ENCODE measurements around the gene FBRSL1. TPM values are rescaled to one million over a fixed set of nuclear protein-coding genes. Genes with fewer than 3 reads are reported as not detected.

FBRSL1 gene
- total and polyA plus RNA-seq, 4 donors: 2.5 to 35.5 (median 5.6) TPM

- Histone ChIP-seq H3K9me3 (ENCODE audit: control insufficient read depth in 4 of 4, low read length in 3 of 4) (no peaks in the 10 kb centered on the region), H3K36me3 (ENCODE audit: control insufficient read depth in 4 of 4, insufficient read depth in 3 of 4, low read depth in 1 of 4, low read length in 3 of 4) (peaks cover 0 to 3% (median 0%) of the 10 kb centered on the region in 4 donors), H3K27me3 (ENCODE audit: control insufficient read depth in 4 of 4, insufficient read depth in 4 of 4, low read length in 3 of 4) (no peaks in the 10 kb centered on the region), H3K4me1 (ENCODE audit: control insufficient read depth in 4 of 4, insufficient read depth in 4 of 4, low read length in 3 of 4) (peaks cover 0 to 8% (median 2%) of the 10 kb centered on the region in 4 donors), H3K9ac (ENCODE audit: low read depth in 1 of 2, low read length in 2 of 2) (no peak overlapping the region), H3K4me3 (ENCODE audit: low read depth in 1 of 3, low read length in 3 of 3) (no peak overlapping the region), H3K27ac (ENCODE audit: low read depth in 1 of 2, low read length in 2 of 2) (no peak overlapping the region)
- DNase-seq (ENCODE audit: low spot score): no peak
- TF ChIP-seq RXRA (IDR thresholded peaks at IDR 0.05) (no peak), TAF1 (conservative IDR thresholded peaks at IDR 0.05) (no peak), RAD21 (IDR thresholded peaks at IDR 0.05) (no peak)
- 96% methylated on average over 25 of the region's 25 CpGs for WGBS
These were observed 37.4 kb downstream of the FBRSL1 start for GRCh38 chr12:132527186-132527882.

GRCh38 chr12:132527883-132528264 lies 37.9 kb downstream of the FBRSL1 start:
- TF ChIP-seq HNF4A (conservative IDR thresholded peaks at IDR 0.05) (no peak), HNF4G (IDR thresholded peaks at IDR 0.05) (no peak)
- TF ChIP-seq, protein P1, sequence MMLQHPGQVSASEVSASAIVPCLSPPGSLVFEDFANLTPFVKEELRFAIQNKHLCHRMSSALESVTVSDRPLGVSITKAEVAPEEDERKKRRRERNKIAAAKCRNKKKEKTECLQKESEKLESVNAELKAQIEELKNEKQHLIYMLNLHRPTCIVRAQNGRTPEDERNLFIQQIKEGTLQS (IDR thresholded peaks at IDR 0.05): no peak
- TF ChIP-seq, protein P2, sequence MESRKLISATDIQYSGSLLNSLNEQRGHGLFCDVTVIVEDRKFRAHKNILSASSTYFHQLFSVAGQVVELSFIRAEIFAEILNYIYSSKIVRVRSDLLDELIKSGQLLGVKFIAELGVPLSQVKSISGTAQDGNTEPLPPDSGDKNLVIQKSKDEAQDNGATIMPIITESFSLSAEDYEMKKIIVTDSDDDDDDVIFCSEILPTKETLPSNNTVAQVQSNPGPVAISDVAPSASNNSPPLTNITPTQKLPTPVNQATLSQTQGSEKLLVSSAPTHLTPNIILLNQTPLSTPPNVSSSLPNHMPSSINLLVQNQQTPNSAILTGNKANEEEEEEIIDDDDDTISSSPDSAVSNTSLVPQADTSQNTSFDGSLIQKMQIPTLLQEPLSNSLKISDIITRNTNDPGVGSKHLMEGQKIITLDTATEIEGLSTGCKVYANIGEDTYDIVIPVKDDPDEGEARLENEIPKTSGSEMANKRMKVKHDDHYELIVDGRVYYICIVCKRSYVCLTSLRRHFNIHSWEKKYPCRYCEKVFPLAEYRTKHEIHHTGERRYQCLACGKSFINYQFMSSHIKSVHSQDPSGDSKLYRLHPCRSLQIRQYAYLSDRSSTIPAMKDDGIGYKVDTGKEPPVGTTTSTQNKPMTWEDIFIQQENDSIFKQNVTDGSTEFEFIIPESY (IDR thresholded peaks at IDR 0.05): no peak
- Histone ChIP-seq H3K9me3 (ENCODE audit: control insufficient read depth in 4 of 4, low read length in 3 of 4) (no peaks in the 10 kb centered on the region), H3K36me3 (ENCODE audit: control insufficient read depth in 4 of 4, insufficient read depth in 3 of 4, low read depth in 1 of 4, low read length in 3 of 4) (peaks cover 0 to 3% (median 0%) of the 10 kb centered on the region in 4 donors)

DNA sequence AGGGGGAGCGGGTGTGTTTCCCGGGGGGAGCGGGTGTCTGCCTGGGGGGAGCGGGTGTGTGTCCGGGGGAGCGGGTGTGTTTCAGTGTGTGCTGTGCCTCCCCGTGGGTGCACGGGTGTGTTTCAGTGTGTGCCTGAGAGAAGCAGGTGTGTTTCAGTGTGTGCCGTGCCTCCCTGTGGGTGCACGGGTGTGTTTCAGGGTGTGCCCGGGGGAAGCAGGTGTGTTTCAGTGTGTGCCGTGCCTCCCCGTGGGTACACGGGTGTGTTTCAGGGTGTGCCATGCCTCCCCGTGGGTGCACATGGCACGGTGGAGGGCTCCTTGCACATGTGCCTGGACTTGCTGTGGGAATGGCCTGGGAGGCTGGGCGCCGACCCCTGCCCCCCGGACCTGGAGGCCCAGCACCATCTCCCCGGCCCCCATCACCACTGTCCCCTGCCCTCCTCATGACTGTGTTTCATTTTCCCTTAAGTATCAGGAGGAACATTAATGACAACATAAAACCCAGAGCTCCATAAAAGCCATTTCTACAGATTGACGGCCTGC lies 38.7 kb downstream of the FBRSL1 start:
- no peak for DNase-seq (ENCODE audit: low spot score)
- no peak for TF ChIP-seq HNF4A (conservative IDR thresholded peaks at IDR 0.05)
- no peak for TF ChIP-seq RXRA (IDR thresholded peaks at IDR 0.05)
- TF ChIP-seq YY1 (IDR thresholded peaks at IDR 0.05): no peak
- TF ChIP-seq, protein P1 (IDR thresholded peaks at IDR 0.05): no peak
- no peak for TF ChIP-seq TAF1 (conservative IDR thresholded peaks at IDR 0.05)
- Histone ChIP-seq H3K4me3 (ENCODE audit: low read depth in 1 of 3, low read length in 3 of 3) (no peak overlapping the region), H3K36me3 (ENCODE audit: control insufficient read depth in 4 of 4, insufficient read depth in 3 of 4, low read depth in 1 of 4, low read length in 3 of 4) (peaks cover 0 to 3% (median 0%) of the 10 kb centered on the region in 4 donors), H3K9me3 (ENCODE audit: control insufficient read depth in 4 of 4, low read length in 3 of 4) (no peaks in the 10 kb centered on the region), H3K27me3 (ENCODE audit: control insufficient read depth in 4 of 4, insufficient read depth in 4 of 4, low read length in 3 of 4) (no peaks in the 10 kb centered on the region), H3K9ac (ENCODE audit: low read depth in 1 of 2, low read length in 2 of 2) (no peak overlapping the region), H3K4me1 (ENCODE audit: control insufficient read depth in 4 of 4, insufficient read depth in 4 of 4, low read length in 3 of 4) (peaks cover 0 to 2% (median under 1%) of the 10 kb centered on the region in 4 donors), H3K27ac (ENCODE audit: low read depth in 1 of 2, low read length in 2 of 2) (no peak overlapping the region)
- WGBS: 92% methylated on average over 21 of the region's 21 CpGs

More at GRCh38 chr12:132527883-132528264, 37.9 kb downstream of the FBRSL1 start:
- H3K27me3 ChIP-seq (ENCODE audit: control insufficient read depth in 4 of 4, insufficient read depth in 4 of 4, low read length in 3 of 4): no peaks in the 10 kb centered on the region
- WGBS: 96% methylated on average over 11 of the region's 11 CpGs
- H3K4me1 ChIP-seq (ENCODE audit: control insufficient read depth in 4 of 4, insufficient read depth in 4 of 4, low read length in 3 of 4): peaks cover 0 to 4% (median 2%) of the 10 kb centered on the region in 4 donors
- H3K9ac ChIP-seq (ENCODE audit: low read depth in 1 of 2, low read length in 2 of 2): no peak overlapping the region
- no peak for DNase-seq (ENCODE audit: low spot score)
- no peak overlapping the region for H3K27ac ChIP-seq (ENCODE audit: low read depth in 1 of 2, low read length in 2 of 2)
- H3K4me3 ChIP-seq (ENCODE audit: low read depth in 1 of 3, low read length in 3 of 3): no peak overlapping the region

Data from liver (tissue), 9 donors.